Gastroesophageal sphincter (tissue), 3 donors: ENCODE data around the gene RBM19.

Experiments used
- CTCF ChIP-seq, 4 experiments: fragments of 200-600 bp in 2 of 4; fragments of 450-650 bp in 2 of 4; sonication (generic) in 1 of 4; IDR thresholded peaks; one replicate each; pipeline ENCODE4 v1.5.1; 2017 to 2019; ENCODE audit warnings: antibody characterized with exemption in 4 of 4, mild to moderate bottlenecking in 2 of 4, moderate library complexity in 2 of 4
- EP300 ChIP-seq: sonication (generic); formaldehyde crosslinking; IDR thresholded peaks from one replicate; pipeline ENCODE4 v1.6.1; 2017; ENCODE audit warnings: antibody characterized with exemption, mild to moderate bottlenecking
- POLR2A ChIP-seq, 2 donors: fragments of 450-650 bp; IDR thresholded peaks; one replicate each; pipeline ENCODE4 v1.6.1; 2017; ENCODE audit warnings: antibody characterized with exemption in 2 of 2, mild to moderate bottlenecking in 2 of 2, moderate library complexity in 1 of 2
- POLR2AphosphoS5 ChIP-seq: sonication (generic); formaldehyde crosslinking; IDR thresholded peaks from one replicate; pipeline ENCODE4 v1.6.1; 2017; ENCODE audit warnings: antibody characterized with exemption

- no peak for TF ChIP-seq POLR2A (IDR thresholded peaks at IDR 0.05)
- TF ChIP-seq CTCF (IDR thresholded peaks at IDR 0.05): no peak
- no peak for TF ChIP-seq EP300
- no peak for TF ChIP-seq POLR2AphosphoS5
Measured at GRCh38 chr12:113889076-113889475, 77.0 kb downstream of the RBM19 start.
